ENCODE data around the gene GLRX5.
"Not testable (repeated sequence)": the region's sequence is repeated elsewhere in the genome, so short reads cannot be mapped to it uniquely, and the experiment has no call there.

GLRX5 gene

DNA sequence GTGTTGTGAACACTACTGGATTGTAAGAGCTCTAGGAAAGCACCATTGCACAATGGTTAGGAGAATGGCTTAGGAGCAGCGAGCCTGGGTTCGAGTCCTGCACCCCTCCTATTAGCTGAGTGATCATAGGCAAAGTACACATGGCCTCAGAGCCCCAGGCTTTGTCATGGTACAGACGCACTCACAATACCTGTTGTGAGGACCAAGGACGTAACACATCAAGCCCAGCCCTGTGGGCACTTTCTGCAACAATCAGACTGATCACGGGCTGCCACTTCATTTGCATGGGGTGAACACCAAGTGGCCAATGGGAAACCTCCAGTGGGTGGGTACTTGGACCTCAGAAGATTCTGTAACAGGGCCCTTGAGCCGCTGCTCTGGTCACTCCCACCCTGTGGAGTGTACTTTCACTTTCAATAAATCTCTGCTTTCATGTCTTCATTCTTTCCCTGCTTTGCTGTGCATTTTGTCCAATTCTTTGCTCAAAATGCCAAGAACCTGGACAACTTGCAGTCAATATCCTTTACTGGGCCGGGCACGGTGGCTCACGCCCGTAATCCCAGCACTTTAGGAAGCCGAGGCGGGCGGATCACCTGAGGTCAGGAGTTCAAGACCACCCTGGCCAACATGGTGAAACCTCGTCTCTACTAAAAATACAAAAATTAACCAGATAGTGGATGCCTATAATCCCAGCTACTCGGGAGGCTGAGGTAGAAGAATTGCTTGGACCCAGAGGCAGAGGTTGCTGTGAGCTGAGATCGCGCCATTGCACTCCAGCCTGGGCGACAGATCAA, 28.2 kb downstream of the GLRX5 start:
- DNase-seq, result no peak

DNA sequence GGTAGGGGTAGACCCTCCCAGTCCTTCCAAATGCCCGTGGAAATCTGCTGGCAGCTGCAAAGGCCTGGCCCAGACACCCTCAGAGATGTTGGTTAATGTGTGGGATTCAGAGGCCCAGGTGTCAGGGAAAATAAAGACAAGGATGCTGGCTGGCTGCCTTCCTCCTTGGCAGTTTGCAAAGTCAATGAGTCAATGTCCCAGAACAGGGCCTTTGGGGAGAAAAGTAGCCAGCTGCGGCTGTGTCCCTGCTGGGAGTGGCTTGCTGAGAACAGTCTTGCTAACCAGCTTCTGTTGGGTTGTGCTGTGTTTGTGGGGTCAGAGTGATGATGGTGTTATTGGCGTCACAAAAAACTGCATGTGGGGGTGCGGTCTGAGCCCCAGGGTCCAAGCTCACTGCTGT, 29.2 kb downstream of the GLRX5 start:
- DNase-seq, result no peak

DNA sequence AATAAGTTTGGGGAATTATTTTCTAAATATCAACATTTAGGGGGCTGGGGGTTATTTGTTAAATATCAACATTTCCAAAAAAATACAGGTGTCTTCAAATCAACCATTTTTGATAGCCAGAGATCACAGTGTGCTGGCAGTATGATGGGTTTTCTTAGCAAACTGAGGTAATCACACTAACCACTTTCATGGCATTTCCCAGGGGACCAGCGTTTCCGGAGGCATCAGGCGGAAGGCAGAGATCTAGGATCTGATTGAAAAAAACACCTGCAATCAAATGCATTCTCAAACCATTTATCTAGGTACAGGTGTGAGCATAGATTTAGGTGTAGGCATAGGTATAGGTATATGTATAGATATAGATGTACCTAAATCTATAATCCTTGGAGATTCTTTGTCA, 34.6 kb downstream of the GLRX5 start:
- no peak for DNase-seq

DNA sequence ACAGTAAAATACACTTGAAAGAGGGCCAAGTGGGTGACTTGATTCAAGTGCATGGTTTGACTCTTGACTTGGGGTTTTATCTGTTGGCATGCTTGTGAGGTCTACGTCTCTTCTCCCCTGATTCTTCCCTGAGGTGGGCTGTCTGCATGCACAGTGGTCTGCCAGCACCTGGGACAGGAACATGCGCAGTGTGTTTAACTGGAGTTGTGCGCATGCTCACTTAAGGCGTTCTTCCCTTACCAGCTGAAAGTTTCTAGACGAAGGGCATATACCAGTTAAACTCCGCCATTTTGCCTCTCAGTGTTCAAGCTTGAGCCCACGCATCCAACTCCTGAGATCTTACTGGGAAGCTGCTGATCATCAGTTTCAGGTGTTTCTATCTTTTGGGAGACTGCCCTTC, 38.5 kb downstream of the GLRX5 start:
- DNase-seq, result no peak

DNA sequence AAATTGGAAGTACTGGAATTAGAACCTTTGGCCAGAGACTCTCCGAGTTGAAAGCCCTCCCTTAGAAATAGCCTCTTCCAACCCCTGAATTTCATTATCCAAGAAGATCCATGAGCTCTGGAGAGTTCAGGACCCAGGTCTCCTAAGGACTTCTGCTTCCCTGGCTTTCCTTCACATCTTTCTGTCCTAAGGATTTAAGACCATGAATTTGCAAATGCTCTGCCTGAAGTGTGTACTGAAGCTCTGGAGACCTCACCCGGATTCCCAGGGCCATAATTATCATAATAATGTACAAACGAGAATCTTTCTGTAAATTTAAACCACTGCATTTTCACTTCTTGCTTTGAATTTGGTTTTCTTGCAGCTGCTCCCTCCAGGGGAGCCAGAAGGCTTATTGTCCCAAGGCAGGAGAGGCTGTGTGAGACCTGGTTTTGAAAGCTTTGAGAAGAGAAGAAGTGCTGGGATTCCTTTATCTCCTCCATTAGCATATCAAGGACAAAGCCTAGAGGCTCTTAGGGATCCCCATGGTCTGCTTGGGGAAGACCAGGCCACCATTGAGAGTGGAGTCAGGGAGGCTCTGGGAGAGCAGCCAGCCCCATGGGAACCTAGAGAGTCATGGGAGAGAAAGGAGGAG, 41.1 kb downstream of the GLRX5 start:
- DNase-seq, result no peak

DNA sequence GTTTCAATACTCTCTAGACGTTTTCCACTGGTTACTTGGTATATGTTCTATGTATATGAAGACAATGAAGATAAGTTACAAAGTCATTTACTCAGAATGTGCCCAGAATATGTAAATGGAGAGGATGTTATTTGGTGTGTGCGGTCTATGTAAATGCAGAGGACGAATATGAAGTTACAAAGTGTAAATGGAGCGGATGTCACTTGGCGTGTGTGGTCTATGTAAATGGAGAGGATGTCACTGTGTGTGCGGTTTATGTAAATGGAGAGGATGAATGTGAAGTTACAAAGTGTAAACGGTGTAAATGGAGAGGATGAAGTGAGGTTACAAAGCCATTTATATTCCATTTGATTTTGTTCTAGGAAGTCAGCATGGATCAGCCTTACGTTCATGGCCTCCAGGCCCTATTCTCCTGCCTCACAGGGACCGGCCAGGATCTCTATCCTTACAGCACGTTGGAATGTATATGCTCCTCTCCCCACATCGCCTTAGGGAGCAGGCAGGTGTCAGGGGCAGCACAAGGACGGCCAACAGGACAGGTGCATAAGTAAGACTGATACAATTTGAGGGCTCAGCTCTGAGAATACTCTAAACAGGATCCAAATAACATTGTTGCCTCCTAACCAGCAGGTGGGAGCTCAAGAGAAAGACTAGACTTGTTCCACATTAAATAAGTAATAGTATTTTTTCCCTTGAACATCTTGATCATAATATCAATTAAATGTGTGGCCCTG, 42.4 kb downstream of the GLRX5 start:
- DNase-seq, result no peak

DNA sequence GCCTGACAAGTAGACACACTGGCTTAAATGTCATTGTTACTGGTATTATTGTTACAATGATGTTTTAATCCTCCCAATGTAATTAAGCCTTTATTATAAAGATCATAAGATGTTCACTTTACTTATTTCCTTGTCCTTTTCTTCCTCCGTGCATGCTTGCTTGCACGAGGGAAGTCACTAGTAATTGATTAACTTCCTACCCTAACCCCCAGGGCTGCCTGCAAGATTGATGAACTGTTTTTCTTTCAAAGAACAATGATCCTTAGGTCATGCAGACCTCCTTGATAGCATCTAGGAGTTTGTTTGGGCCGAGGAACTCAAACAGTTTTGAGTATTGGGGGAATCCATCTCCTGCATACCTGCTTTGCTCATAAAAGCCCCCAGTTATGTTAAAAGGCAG, 43.0 kb downstream of the GLRX5 start:
- DNase-seq, result no peak

DNA sequence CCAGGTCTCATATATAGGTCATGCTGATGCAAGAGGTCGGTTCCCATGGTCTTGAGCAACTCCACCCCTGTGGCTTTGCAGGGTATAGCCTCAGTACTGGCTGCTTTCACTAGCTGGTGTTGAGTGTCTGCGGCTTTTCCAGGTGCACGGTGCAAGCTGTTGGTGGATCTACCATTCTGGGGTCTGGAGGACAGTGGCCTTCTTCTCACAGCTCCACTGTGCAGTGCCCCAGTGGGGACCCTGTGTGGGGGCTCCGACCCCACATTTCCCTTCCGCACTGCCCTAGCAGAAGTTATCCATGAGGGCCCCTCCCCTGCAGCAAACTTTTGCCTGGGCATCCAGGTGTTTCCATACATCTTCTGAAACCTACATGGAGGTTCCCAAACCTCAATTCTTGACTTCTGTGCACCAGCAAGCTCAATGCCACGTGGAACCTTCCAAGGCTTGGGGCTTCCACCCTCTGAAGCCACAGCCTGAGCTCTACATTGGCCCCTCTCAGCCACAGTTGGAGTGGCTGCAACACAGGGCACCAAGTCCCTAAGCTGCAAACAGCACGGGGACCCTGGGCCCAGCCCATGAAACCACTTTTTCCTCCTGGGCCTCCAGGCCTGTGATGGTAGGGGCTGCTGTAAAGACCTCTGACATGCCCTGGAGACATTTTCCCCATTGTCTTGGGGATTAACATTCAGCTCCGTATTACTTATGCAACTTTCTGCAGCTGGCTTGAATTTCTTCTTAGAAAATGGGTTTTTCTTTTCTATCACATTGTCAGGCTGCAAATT, 49.2 kb downstream of the GLRX5 start:
- DNase-seq, result not testable (repeated sequence)

DNA sequence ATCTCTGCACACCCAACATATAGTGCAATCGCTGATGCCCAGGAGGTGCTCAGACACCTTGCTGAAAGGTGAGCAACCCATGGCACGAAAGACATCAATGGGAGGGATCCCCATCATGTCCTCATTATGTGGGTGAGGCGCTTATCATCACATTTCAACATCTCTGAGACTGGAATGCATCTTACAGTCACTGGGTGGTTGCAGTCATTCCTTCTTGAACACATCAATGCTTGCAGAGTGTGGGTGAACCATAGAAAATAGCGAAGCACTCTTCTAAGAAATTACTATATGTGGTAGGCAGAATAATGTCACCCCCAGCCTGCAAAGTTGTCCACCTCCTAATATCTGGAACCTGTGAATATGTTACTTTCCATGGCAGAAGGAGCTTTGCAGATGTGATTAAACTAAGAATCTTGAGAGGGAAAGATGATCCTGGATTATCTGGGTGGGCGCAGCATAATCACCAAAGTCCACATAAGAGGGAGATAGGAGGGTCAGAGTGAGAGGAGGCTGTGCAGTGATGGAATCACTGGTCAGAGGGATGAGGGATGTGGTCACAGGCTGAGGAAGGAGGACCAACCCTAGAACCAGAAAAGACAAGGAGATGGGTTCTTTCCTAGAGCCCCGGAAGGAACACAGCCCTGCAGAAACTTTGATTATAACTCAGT, 51.2 kb downstream of the GLRX5 start:
- no peak for DNase-seq

DNA sequence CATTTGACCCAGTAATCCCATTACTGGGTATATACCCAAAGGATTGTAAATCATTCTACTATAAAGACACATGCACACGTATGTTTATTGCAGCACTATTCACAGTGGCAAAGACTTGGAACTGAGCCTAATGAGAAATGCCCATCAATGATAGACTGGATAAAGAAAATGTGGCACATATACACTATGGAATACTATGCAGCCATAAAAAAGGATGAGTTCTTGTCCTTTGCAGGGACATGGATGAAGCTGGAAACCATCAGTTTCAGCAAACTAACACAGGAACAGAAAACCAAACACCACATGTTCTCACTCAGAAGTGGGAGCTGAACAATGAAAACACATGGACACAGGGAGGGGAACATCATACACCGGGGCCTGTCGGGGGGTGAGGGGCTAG, 56.3 kb downstream of the GLRX5 start:
- not testable (repeated sequence) for DNase-seq
